ENCODE results near the gene FYN.

DNA sequence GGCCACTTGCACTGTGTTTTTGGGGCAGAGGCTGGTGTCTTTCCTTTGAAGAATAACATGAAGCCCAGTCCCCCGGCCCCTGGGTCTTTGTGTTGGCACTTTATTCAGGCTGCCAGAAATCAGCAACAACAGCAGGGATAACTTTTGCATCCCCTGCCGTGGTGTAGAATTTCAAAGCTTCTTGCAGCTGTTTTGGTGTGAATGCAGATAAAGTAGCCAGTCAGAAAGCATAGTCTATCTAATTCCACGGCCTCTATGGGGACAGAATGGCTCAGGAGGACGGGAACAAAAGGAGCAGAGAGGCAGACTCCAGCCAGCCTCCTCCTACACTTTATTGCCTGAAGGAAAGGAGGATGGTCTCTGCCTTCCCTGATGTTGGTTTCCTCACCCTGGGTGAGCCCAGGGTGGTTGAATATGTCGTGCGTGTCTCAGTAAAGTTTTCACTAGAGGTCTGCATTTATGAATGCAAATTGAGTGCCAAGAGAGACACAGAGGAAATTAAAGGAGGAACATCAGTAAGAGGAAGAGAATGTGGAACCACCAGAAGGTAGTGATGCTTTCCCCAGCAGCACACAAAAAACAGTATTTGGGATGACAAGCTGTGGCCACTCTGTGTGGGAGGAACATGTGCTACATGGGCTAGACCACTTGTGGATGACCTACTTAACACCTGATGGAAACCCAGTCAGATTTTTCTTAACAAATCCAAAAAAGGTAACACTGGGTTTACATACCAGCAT lies 141.6 kb downstream of the FYN start:
- TF ChIP-seq, protein P1, sequence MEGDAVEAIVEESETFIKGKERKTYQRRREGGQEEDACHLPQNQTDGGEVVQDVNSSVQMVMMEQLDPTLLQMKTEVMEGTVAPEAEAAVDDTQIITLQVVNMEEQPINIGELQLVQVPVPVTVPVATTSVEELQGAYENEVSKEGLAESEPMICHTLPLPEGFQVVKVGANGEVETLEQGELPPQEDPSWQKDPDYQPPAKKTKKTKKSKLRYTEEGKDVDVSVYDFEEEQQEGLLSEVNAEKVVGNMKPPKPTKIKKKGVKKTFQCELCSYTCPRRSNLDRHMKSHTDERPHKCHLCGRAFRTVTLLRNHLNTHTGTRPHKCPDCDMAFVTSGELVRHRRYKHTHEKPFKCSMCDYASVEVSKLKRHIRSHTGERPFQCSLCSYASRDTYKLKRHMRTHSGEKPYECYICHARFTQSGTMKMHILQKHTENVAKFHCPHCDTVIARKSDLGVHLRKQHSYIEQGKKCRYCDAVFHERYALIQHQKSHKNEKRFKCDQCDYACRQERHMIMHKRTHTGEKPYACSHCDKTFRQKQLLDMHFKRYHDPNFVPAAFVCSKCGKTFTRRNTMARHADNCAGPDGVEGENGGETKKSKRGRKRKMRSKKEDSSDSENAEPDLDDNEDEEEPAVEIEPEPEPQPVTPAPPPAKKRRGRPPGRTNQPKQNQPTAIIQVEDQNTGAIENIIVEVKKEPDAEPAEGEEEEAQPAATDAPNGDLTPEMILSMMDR (IDR thresholded peaks at IDR 0.05; ENCODE audit: insufficient read depth, low read length, poor library complexity, severe bottlenecking): no peak
- TF ChIP-seq EZH2phosphoT487 (conservative IDR thresholded peaks at IDR 0.05; ENCODE audit: low read length): no peak

Data from SU-DHL-6 (cell line).